SIG-M5 treated with dmso at 0.1 percent for 504 hours (cell line): ENCODE measurements around the gene BST2.
A peak's percentile ranks its signal among the peaks of the same experiment; 100 is the strongest.

Source experiments
- DNase-seq: peaks from one replicate; lab custom pipeline; 2025; ENCODE audit not compliant: unreplicated experiment; lab: John Stamatoyannopoulos, UW

Gene BST2

GRCh38 chr19:17419621-17420474, 14.4 kb upstream of the BST2 start, which contains the start of gene MVB12A:
MVB12A (plus strand) TSS chr19:17420047; CDS start chr19:17420136, 89 bp downstream.
- DNase-seq: peak; percentile 95

- no peak for DNase-seq
Measured at GRCh38 chr19:17419154-17419620, 13.8 kb upstream of the BST2 start.

- no peak for DNase-seq
Measured at GRCh38 chr19:17418710-17419109, 13.3 kb upstream of the BST2 start.

- no peak for DNase-seq
Measured at GRCh38 chr19:17415121-17415520, 9.7 kb upstream of the BST2 start.

- DNase-seq: no peak
Measured at GRCh38 chr19:17414097-17414496, 8.7 kb upstream of the BST2 start.

GRCh38 chr19:17411801-17412200, 6.4 kb upstream of the BST2 start:
- DNase-seq: no peak

- no peak for DNase-seq
Measured at GRCh38 chr19:17409990-17410389, 4.6 kb upstream of the BST2 start.

- no peak for DNase-seq
Measured at GRCh38 chr19:17406887-17407196, 1.4 kb upstream of the BST2 start.

- DNase-seq: no peak
Measured at GRCh38 chr19:17406046-17406886, 836 bp upstream of the BST2 start.

GRCh38 chr19:17404621-17405249, 695 bp downstream of the BST2 start:
- DNase-seq: no peak

GRCh38 chr19:17404015-17404414, 1.4 kb downstream of the BST2 start:
- no peak for DNase-seq

GRCh38 chr19:17402982-17403855, 2.2 kb downstream of the BST2 start:
- DNase-seq: no peak

- DNase-seq: no peak
Measured at GRCh38 chr19:17401628-17402027, 3.8 kb downstream of the BST2 start.

GRCh38 chr19:17398902-17399527, 6.4 kb downstream of the BST2 start:
- DNase-seq: no peak

GRCh38 chr19:17394891-17395415, 10.5 kb downstream of the BST2 start:
- peak; percentile 31 for DNase-seq

- DNase-seq: no peak
Measured at GRCh38 chr19:17393914-17394313, 11.5 kb downstream of the BST2 start, which contains the start of gene CCDC194. CCDC194 (minus strand) TSS chr19:17394196; CDS start chr19:17394158, 38 bp downstream.

GRCh38 chr19:17393002-17393401, 12.4 kb downstream of the BST2 start:
- DNase-seq: no peak

- DNase-seq: peak; percentile 42
Measured at GRCh38 chr19:17391371-17392151, 13.9 kb downstream of the BST2 start.
